HEK293 (cell line): Measurements from ENCODE around the gene TSPAN11.
A peak's percentile ranks its signal among the peaks of the same experiment; 100 is the strongest.
"Not testable (repeated sequence)": the region's sequence is repeated elsewhere in the genome, so short reads cannot be mapped to it uniquely, and the experiment has no call there.

Experiments used
- CTCF ChIA-PET: fragments of 350-600 bp; formaldehyde crosslinking; extraction: SDS; loops from one replicate; lab custom pipeline; 2021; ENCODE audit warnings: antibody characterized with exemption; lab: Yijun Ruan, JAX
- POLR2A ChIA-PET: fragments of 300-600 bp; formaldehyde crosslinking; extraction: SDS; loops from one replicate; lab custom pipeline; 2020; ENCODE audit warnings: antibody characterized with exemption, inconsistent platforms; lab: Yijun Ruan, JAX
- H3K27ac ChIP-seq: fragments of 200-500 bp; sonication (Bioruptor generic); 2 replicates; pipeline ENCODE4 v1.5.1; 2014; ENCODE audit warnings: low read depth, low read length, control low read depth, inconsistent platforms; ENCODE audit errors: extremely low read depth
- H3K36me3 ChIP-seq, 2 experiments: fragments of 200-500 bp in 1 of 2; sonication (Bioruptor generic) in 1 of 2; 1 replicate in 1 of 2; 2 replicates in 1 of 2; pipeline ENCODE4 v1.5.1; 2014 to 2017; ENCODE audit warnings: inconsistent platforms in 2 of 2, low read length in 2 of 2; ENCODE audit not compliant: control insufficient read depth in 2 of 2, insufficient read depth in 1 of 2
- H3K4me1 ChIP-seq: fragments of 200-500 bp; sonication (Bioruptor generic); 2 replicates; pipeline ENCODE4 v1.5.1; 2014; ENCODE audit warnings: mild to moderate bottlenecking, low read length, inconsistent platforms; ENCODE audit not compliant: control insufficient read depth, insufficient read depth
- H3K4me3 ChIP-seq: 2 replicates; pipeline ENCODE4 v1.5.1; 2011; ENCODE audit warnings: low read depth, mild to moderate bottlenecking, control low read depth, low read length, moderate library complexity
- H3K9me3 ChIP-seq: fragments of 200-500 bp; sonication (Bioruptor generic); 2 replicates; pipeline ENCODE4 v1.5.1; 2014; ENCODE audit warnings: low read depth, low read length, inconsistent platforms; ENCODE audit not compliant: control insufficient read depth, insufficient read depth
- AEBP2 ChIP-seq: fragments of 450-650 bp; formaldehyde crosslinking; IDR thresholded peaks from 2 replicates; pipeline ENCODE4 v1.5.1; 2016; ENCODE audit warnings: missing biosample characterization, missing genetic modification characterization, borderline replicate concordance
- GFI1B ChIP-seq: fragments of 450-650 bp; formaldehyde crosslinking; IDR thresholded peaks from 2 replicates; pipeline ENCODE4 v1.5.1; 2016; ENCODE audit warnings: missing biosample characterization, missing genetic modification characterization
- HOXD13 ChIP-seq: sonication (generic); formaldehyde crosslinking; IDR thresholded peaks from 2 replicates; pipeline ENCODE4 v1.8.0; 2022; ENCODE audit warnings: missing genetic modification reagents, borderline replicate concordance
- KLF9 ChIP-seq: fragments of 450-650 bp; formaldehyde crosslinking; IDR thresholded peaks from 2 replicates; pipeline ENCODE4 v1.5.1; 2016; ENCODE audit warnings: missing biosample characterization, missing genetic modification characterization, low read depth
- SP2 ChIP-seq: fragments of 450-650 bp; formaldehyde crosslinking; IDR thresholded peaks from 2 replicates; pipeline ENCODE4 v1.5.1; 2016; ENCODE audit warnings: missing biosample characterization, missing genetic modification characterization
- SP7 ChIP-seq: fragments of 450-650 bp; formaldehyde crosslinking; IDR thresholded peaks from 2 replicates; pipeline ENCODE4 v1.5.1; 2016; ENCODE audit warnings: missing biosample characterization, missing genetic modification characterization
- WT1 ChIP-seq: fragments of 450-650 bp; formaldehyde crosslinking; IDR thresholded peaks from 2 replicates; pipeline ENCODE4 v1.5.1; 2016; ENCODE audit warnings: missing biosample characterization, missing genetic modification characterization
- YY1 ChIP-seq: fragments of 450-650 bp; formaldehyde crosslinking; IDR thresholded peaks from 2 replicates; pipeline ENCODE4 v1.5.1; 2018; ENCODE audit warnings: missing biosample characterization, missing genetic modification characterization
- ZEB2 ChIP-seq: fragments of 450-650 bp; formaldehyde crosslinking; IDR thresholded peaks from 2 replicates; pipeline ENCODE4 v1.5.1; 2016; ENCODE audit warnings: missing biosample characterization, missing genetic modification characterization
- ZNF132 ChIP-seq: fragments of 450-650 bp; formaldehyde crosslinking; IDR thresholded peaks from 2 replicates; pipeline ENCODE4 v1.5.1; 2017; ENCODE audit warnings: missing biosample characterization, missing genetic modification characterization, borderline replicate concordance
- ZNF133 ChIP-seq: fragments of 450-650 bp; formaldehyde crosslinking; IDR thresholded peaks from 2 replicates; pipeline ENCODE4 v1.5.1; 2016; ENCODE audit warnings: missing biosample characterization, missing genetic modification characterization
- ZNF157 ChIP-seq: fragments of 450-650 bp; formaldehyde crosslinking; IDR thresholded peaks from 2 replicates; pipeline ENCODE4 v1.5.1; 2016; ENCODE audit warnings: missing biosample characterization, missing genetic modification characterization
- ZNF211 ChIP-seq: fragments of 450-650 bp; formaldehyde crosslinking; IDR thresholded peaks from 2 replicates; pipeline ENCODE4 v1.5.1; 2016; ENCODE audit warnings: low read depth, missing biosample characterization, missing genetic modification characterization
- ZNF26 ChIP-seq: fragments of 450-650 bp; formaldehyde crosslinking; IDR thresholded peaks from 2 replicates; pipeline ENCODE4 v1.5.1; 2016; ENCODE audit warnings: missing biosample characterization, missing genetic modification characterization
- ZNF335 ChIP-seq: fragments of 450-650 bp; formaldehyde crosslinking; conservative IDR thresholded peaks from 2 replicates; pipeline ENCODE4 v1.5.1; 2016; ENCODE audit warnings: missing biosample characterization, missing genetic modification characterization
- ZNF350 ChIP-seq: fragments of 450-650 bp; formaldehyde crosslinking; IDR thresholded peaks from 2 replicates; pipeline ENCODE4 v1.5.0; 2017; ENCODE audit warnings: missing biosample characterization, mild to moderate bottlenecking, missing genetic modification characterization
- ZNF391 ChIP-seq: fragments of 450-650 bp; formaldehyde crosslinking; IDR thresholded peaks from 2 replicates; pipeline ENCODE4 v1.5.1; 2016; ENCODE audit warnings: low read depth, missing biosample characterization, missing genetic modification characterization, borderline replicate concordance
- ZNF513 ChIP-seq: fragments of 450-650 bp; IDR thresholded peaks from 2 replicates; pipeline ENCODE4 v1.5.1; 2018; ENCODE audit warnings: missing biosample characterization, missing genetic modification characterization
- ZNF514 ChIP-seq: fragments of 450-650 bp; formaldehyde crosslinking; IDR thresholded peaks from 2 replicates; pipeline ENCODE4 v1.5.1; 2016; ENCODE audit warnings: missing biosample characterization, missing genetic modification characterization
- ZNF521 ChIP-seq: fragments of 450-650 bp; formaldehyde crosslinking; IDR thresholded peaks from 2 replicates; pipeline ENCODE4 v1.5.1; 2017; ENCODE audit warnings: missing biosample characterization, mild to moderate bottlenecking, missing genetic modification characterization
- ZNF529 ChIP-seq: fragments of 450-650 bp; formaldehyde crosslinking; IDR thresholded peaks from 2 replicates; pipeline ENCODE4 v1.5.1; 2017; ENCODE audit warnings: missing genetic modification characterization, missing biosample characterization; ENCODE audit not compliant: insufficient replicate concordance
- ZNF544 ChIP-seq: fragments of 450-650 bp; formaldehyde crosslinking; IDR thresholded peaks from 2 replicates; pipeline ENCODE4 v1.5.0; 2017; ENCODE audit warnings: missing biosample characterization, missing genetic modification characterization
- ZNF664 ChIP-seq: fragments of 450-650 bp; formaldehyde crosslinking; IDR thresholded peaks from 2 replicates; pipeline ENCODE4 v1.5.1; 2016; ENCODE audit warnings: missing biosample characterization, missing genetic modification characterization
- ZNF776 ChIP-seq: fragments of 450-650 bp; formaldehyde crosslinking; IDR thresholded peaks from 2 replicates; pipeline ENCODE4 v1.5.0; 2017; ENCODE audit warnings: missing biosample characterization, missing genetic modification characterization, borderline replicate concordance
- ZNF837 ChIP-seq: fragments of 450-650 bp; formaldehyde crosslinking; IDR thresholded peaks from 2 replicates; pipeline ENCODE4 v1.5.1; 2016; ENCODE audit warnings: missing biosample characterization, missing genetic modification characterization
- ZSCAN5A ChIP-seq: fragments of 450-650 bp; formaldehyde crosslinking; IDR thresholded peaks from 2 replicates; pipeline ENCODE4 v1.5.1; 2016; ENCODE audit warnings: missing biosample characterization, missing genetic modification characterization

TSPAN11 gene

GRCh38 chr12:31027006-31027405 is 100.5 kb downstream of the TSPAN11 start:
- POLR2A ChIA-PET, H3K9me3 ChIP-seq, CTCF ChIA-PET, H3K4me3 ChIP-seq, H3K36me3 ChIP-seq, H3K27ac ChIP-seq, H3K4me1 ChIP-seq: not testable (repeated sequence)
- TF ChIP-seq ZNF544 (tag by site-specific recombination) = 0 out of 2 replicates have a peak, but pooled peaks have one; percentile 45

GRCh38 chr12:31029468-31029867 is 102.9 kb downstream of the TSPAN11 start:
- Histone ChIP-seq H3K4me1 (no peaks in the 10 kb centered on the region), H3K36me3 (no peaks in the 10 kb centered on the region), H3K27ac (no peak overlapping the region), H3K9me3 (no peaks in the 10 kb centered on the region), H3K4me3 (no peak overlapping the region)
- CTCF ChIA-PET = no interaction called here
- POLR2A ChIA-PET = no interaction called here
- TF ChIP-seq ZNF133 (tag by site-specific recombination) (no peak), YY1 (tag by site-specific recombination) (no peak), ZNF513 (tag by site-specific recombination) (no peak), ZEB2 (tag by site-specific recombination) (no peak), ZNF211 (no peak), ZNF776 (tag by site-specific recombination) (no peak), ZNF350 (tag by site-specific recombination) (no peak)
- TF ChIP-seq, all 188 proteins: peak for 0

- POLR2A ChIA-PET = no interaction called here
- no peaks in the 10 kb centered on the region for H3K36me3 ChIP-seq
- no peak overlapping the region for H3K4me3 ChIP-seq
- no peak overlapping the region for H3K27ac ChIP-seq
- no peaks in the 10 kb centered on the region for H3K4me1 ChIP-seq
- TF ChIP-seq ZNF335 (tag by site-specific recombination) = no peak
- TF ChIP-seq GFI1B (tag by site-specific recombination) = no peak
- no peak for TF ChIP-seq ZNF132 (tag by site-specific recombination)
- TF ChIP-seq ZNF514 (tag by site-specific recombination) = no peak
- TF ChIP-seq SP7 = no peak
- no peak for TF ChIP-seq ZNF544 (tag by site-specific recombination)
- TF ChIP-seq ZNF837 = no peak
- no peak for TF ChIP-seq ZNF529
- TF ChIP-seq HOXD13 (CRISPR knock-in tag) = no peak
- TF ChIP-seq ZNF664 (tag by site-specific recombination) = no peak
- no peak for TF ChIP-seq ZNF26 (tag by site-specific recombination)
- TF ChIP-seq ZSCAN5A = no peak
- no peak for TF ChIP-seq KLF9 (tag by site-specific recombination)
- TF ChIP-seq SP2 (tag by site-specific recombination) = no peak
- TF ChIP-seq ZNF391 = no peak
- TF ChIP-seq ZNF157 (tag by site-specific recombination) = no peak
- TF ChIP-seq AEBP2 (tag by site-specific recombination) = no peak
- no peak for TF ChIP-seq ZNF521 (tag by site-specific recombination)
- no peak for TF ChIP-seq WT1 (tag by site-specific recombination)
- H3K9me3 ChIP-seq = no peaks in the 10 kb centered on the region
- CTCF ChIA-PET = no interaction called here
Measured at GRCh38 chr12:31029916-31030562, 103.5 kb downstream of the TSPAN11 start.
